ENCODE measurements around the gene ELANE. TPM values are rescaled to one million over a fixed set of nuclear protein-coding genes. Genes with fewer than 3 reads are reported as not detected.

The ELANE gene
- total RNA-seq, 1 donor from 2014 or later, result not detected

GRCh38 chr19:825897-826644 is 26.0 kb upstream of the ELANE start:
- Mint-ChIP-seq H3K9me3 (ENCODE audit: unreplicated experiment) (no peaks in the 10 kb centered on the region), H3K36me3 (ENCODE audit: low read depth, unreplicated experiment) (no peaks in the 10 kb centered on the region), H3K4me1 (ENCODE audit: unreplicated experiment) (no peaks in the 10 kb centered on the region), H3K4me3 (ENCODE audit: unreplicated experiment) (no peak overlapping the region), H3K27me3 (ENCODE audit: unreplicated experiment) (peaks cover 9% of the 10 kb centered on the region), H3K27ac (ENCODE audit: unreplicated experiment) (no peak overlapping the region)
- TF ChIP-seq CTCF (IDR thresholded peaks at IDR 0.05; ENCODE audit: unreplicated experiment), result no peak
- no peak for DNase-seq (ENCODE audit: low spot score)

GRCh38 chr19:827314-827709 is 24.8 kb upstream of the ELANE start:
- Mint-ChIP-seq H3K4me3 (ENCODE audit: unreplicated experiment) (no peak overlapping the region), H3K4me1 (ENCODE audit: unreplicated experiment) (no peaks in the 10 kb centered on the region), H3K27ac (ENCODE audit: unreplicated experiment) (no peak overlapping the region), H3K36me3 (ENCODE audit: low read depth, unreplicated experiment) (no peaks in the 10 kb centered on the region), H3K27me3 (ENCODE audit: unreplicated experiment) (peaks cover 9% of the 10 kb centered on the region), H3K9me3 (ENCODE audit: unreplicated experiment) (no peaks in the 10 kb centered on the region)
- no peak for TF ChIP-seq CTCF (IDR thresholded peaks at IDR 0.05; ENCODE audit: unreplicated experiment)
- DNase-seq (ENCODE audit: low spot score), result no peak

- Mint-ChIP-seq H3K27ac (ENCODE audit: unreplicated experiment) (no peak within 1 kb of the TSS), H3K4me3 (ENCODE audit: unreplicated experiment) (no peak within 1 kb of the TSS), H3K9me3 (ENCODE audit: unreplicated experiment) (no peaks in the 10 kb centered on the region), H3K36me3 (ENCODE audit: low read depth, unreplicated experiment) (no peaks in the 10 kb centered on the region), H3K27me3 (ENCODE audit: unreplicated experiment) (peaks cover 6% of the 10 kb centered on the region), H3K4me1 (ENCODE audit: unreplicated experiment) (no peaks in the 10 kb centered on the region)
- no peak for DNase-seq (ENCODE audit: low spot score)
- TF ChIP-seq CTCF (IDR thresholded peaks at IDR 0.05; ENCODE audit: unreplicated experiment), result no peak
Observed at GRCh38 chr19:827710-828321, 24.3 kb upstream of the ELANE start, which contains the start of gene AZU1. TSS of gene AZU1 (plus strand) at chr19:827837. CDS start at chr19:827847, 10 bp downstream.

GRCh38 chr19:829129-829758 is 22.9 kb upstream of the ELANE start:
- H3K36me3 Mint-ChIP-seq (ENCODE audit: low read depth, unreplicated experiment), result no peaks in the 10 kb centered on the region
- H3K4me1 Mint-ChIP-seq (ENCODE audit: unreplicated experiment), result no peaks in the 10 kb centered on the region
- no peak for TF ChIP-seq CTCF (IDR thresholded peaks at IDR 0.05; ENCODE audit: unreplicated experiment)
- no peak for DNase-seq (ENCODE audit: low spot score)
- no peak overlapping the region for H3K4me3 Mint-ChIP-seq (ENCODE audit: unreplicated experiment)
- no peak overlapping the region for H3K27ac Mint-ChIP-seq (ENCODE audit: unreplicated experiment)
- H3K27me3 Mint-ChIP-seq (ENCODE audit: unreplicated experiment), result peaks cover 3% of the 10 kb centered on the region
- H3K9me3 Mint-ChIP-seq (ENCODE audit: unreplicated experiment), result no peaks in the 10 kb centered on the region
